Activated T-helper 1 cell treated with Interleukin-2 at 50 U/mL for 16 hours (primary cell): ENCODE measurements around the gene PSMC5.
"Not testable (repeated sequence)": the region's sequence is repeated elsewhere in the genome, so short reads cannot be mapped to it uniquely, and the experiment has no call there.

Source experiments
- DNase-seq: peaks from one replicate; pipeline ENCODE4 v3.0.0-alpha.2; 2020; ENCODE audit warnings: low read depth

PSMC5 gene

GRCh38 chr17:63871646-63872365 is 44.6 kb downstream of the PSMC5 start:
- not testable (repeated sequence) for DNase-seq

- not testable (repeated sequence) for DNase-seq
These were observed 46.3 kb downstream of the PSMC5 start, which contains the start of gene CSH2 for GRCh38 chr17:63873577-63873976. Gene CSH2 (minus strand): TSS chr17:63873677. CDS start chr17:63873614, 63 bp downstream.

- not testable (repeated sequence) for DNase-seq
These were observed 46.9 kb downstream of the PSMC5 start for GRCh38 chr17:63874061-63874626.

- not testable (repeated sequence) for DNase-seq
These were observed 47.5 kb downstream of the PSMC5 start for GRCh38 chr17:63874693-63875092.

GRCh38 chr17:63878413-63878812 is 51.2 kb downstream of the PSMC5 start:
- not testable (repeated sequence) for DNase-seq

GRCh38 chr17:63880706-63881105 is 53.5 kb downstream of the PSMC5 start:
- DNase-seq = no peak

GRCh38 chr17:63881337-63881736 is 54.1 kb downstream of the PSMC5 start:
- DNase-seq = not testable (repeated sequence)
